HG03103 (cell line): ENCODE results near the gene PLEKHA7.
"Not testable (repeated sequence)": the region's sequence is repeated elsewhere in the genome, so short reads cannot be mapped to it uniquely, and the experiment has no call there.

ENCODE experiments used
- ATAC-seq: cut with Tn5 transposase; IDR thresholded peaks from one replicate; pipeline ENCODE4 v1.9.1; 2021; ENCODE audit warnings: low read depth; ENCODE audit not compliant: unreplicated experiment

Gene PLEKHA7

DNA sequence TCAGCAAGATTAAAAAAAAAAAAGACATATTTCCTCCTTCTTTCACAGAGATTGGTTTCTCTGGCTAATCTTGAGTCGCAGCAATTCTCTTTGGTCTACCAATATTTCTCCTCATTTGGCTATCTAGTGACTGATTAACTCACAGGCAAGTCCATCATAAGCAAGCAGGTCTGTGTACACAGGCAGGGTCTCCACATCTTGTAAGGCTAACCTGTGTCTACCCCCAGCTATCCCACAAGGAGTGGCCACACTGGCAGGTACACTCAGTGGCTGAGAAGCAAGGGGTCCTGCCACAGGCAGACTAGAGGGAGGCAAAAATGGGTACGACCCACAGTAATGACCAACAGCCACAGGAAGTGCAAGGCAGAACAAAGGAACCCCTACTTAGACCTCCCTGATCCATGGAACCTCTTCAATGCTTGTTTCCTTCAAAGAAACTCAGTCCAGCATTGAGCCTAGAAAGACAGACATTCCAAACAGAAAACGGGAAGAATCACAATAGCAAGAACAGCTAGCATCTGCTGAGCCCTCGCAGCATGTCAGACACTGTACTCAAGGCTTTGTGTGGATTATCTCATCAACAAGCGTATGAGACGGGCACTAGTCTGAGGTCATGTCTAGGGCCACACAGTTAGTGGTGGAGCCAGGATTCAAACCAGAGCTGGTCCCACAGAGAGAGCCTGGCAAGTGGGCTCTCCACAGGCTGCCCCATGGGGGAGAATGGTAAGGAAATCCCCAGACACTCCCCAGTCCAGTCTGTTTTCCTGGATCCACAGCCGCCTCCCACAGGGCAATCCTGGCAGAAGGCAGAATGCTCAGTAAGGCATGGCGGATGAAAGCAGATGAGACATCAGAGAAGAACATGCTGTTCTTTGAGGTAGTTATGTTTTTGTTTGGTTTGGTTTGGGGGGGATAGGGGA is 34.3 kb downstream of the PLEKHA7 start:
- ATAC-seq: no peak

DNA sequence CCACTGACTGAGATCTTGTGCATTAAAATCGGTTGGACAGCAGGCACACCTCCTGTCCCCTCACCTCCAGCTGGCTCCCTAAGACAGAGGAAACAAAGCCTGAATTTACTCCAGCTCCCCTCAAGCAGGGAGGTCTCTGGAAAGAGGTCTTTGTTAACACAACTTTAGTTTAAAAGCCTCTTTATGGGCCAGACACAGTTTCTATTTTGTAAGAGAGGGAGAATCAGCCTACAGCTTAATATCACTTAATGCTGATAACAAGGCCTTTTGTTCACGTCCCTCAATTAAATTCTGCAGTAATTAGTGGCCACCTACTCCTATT is 36.3 kb downstream of the PLEKHA7 start:
- ATAC-seq: no peak

- no peak for ATAC-seq
These were observed 36.8 kb downstream of the PLEKHA7 start for GRCh38 chr11:16977136-16977993.

DNA sequence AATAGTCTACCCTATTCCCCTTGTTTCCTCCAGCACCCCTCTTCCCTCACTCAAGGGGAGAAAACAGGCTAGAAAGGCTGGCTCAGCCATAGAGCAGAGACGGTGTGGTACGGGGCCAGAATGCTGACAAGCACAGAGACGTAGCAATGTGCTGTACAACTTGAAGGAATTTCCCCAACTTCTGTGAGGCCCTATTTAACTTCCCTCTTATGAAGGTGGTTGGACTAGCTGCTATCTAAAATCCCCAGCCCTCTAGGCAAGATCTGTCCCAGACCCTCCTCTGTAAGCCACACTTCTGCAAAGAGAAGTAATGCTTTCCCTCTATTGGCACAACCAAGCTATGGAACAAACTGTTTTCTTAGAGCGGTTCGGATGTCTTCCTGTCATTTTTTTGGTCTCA is 37.8 kb downstream of the PLEKHA7 start:
- no peak for ATAC-seq

- no peak for ATAC-seq
These were observed 38.3 kb downstream of the PLEKHA7 start for GRCh38 chr11:16975906-16976305.

DNA sequence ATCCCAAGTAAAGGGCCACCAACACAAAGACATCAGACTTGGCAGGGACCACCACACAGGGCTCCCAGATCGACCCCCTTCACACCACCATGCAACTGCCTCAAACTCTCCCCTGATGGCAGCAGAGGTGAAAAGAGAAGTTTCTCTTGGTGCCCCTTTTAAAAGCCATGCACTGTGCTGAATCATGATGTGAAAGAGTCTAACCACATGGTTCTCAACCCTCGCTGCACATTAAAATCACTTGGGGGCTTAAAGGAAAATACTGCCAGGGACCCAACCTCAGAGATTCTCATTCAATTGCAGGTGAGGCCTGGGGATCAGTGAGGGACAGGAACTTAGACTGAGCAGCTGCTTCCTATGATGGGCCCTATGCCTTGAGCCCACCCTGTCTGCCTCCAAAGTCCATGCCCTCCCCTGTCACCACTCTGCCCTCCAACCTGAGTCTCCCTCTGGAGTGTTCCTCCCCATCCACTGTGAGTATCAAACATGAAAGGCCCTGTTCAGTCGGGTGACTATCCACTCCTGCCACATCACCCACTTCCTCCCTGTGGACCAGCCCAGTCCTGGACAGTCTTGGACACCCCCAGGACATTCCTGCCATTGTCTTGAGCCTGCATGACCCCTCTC is 40.8 kb downstream of the PLEKHA7 start:
- ATAC-seq: no peak

- no peak for ATAC-seq
These were observed 44.9 kb downstream of the PLEKHA7 start for GRCh38 chr11:16969010-16969999.

- no peak for ATAC-seq
These were observed 46.0 kb downstream of the PLEKHA7 start for GRCh38 chr11:16968196-16968595.

DNA sequence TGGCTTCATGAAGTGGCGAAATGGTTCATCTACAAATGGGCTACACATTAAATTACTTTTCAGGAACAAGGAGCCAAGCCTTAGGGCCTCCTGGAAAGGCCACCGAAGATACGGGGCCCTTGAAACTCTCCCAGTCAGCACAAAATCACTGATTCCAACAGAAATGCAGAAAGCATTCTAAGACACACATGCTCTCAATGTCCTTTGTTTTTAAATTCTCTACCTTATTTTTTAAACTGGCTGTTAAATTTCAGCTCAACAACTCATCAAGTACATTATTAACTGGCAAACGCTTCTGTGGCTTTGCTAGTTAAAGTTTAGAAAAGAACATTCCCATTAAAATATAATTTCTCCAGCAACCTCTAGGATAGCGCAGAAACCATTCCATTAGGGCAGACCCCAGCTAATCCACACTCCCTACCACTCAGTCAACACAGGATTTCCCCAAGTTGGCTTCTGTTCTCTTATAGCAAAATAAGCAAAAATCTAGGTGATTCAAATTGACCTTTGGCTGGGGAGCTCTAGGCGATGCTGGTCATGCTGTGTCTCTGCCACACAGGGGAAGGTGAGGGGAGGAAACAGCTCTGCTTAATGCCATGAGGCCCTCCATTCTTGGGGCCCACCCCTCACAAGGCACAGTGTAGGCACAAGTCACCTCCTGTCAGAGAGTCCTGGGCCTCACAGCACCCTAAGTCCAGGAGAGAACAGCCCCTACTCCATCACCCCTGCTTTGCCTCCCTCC is 47.1 kb downstream of the PLEKHA7 start:
- ATAC-seq: no peak

DNA sequence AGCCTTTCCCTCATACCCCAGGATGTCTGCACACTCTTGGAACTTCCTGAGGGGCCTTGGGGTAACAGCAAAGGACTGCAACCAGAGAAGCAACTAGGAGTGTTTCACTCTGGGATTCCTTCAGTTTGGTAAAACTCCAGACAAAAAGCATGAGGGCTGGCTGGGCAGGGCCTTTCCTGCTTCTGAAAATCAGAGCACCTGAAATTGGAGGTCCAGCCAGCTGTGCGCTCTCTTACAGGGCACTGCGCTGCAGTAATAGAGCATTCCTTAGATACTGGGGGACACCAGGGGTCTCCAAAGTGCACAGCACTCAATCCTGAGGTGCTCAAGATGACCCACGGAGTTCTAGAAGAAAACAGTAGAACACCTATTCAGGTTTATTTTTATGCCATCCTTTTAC is 49.7 kb downstream of the PLEKHA7 start:
- no peak for ATAC-seq

- no peak for ATAC-seq
These were observed 50.8 kb downstream of the PLEKHA7 start for GRCh38 chr11:16963316-16963876.

GRCh38 chr11:16962589-16962988 is 51.6 kb downstream of the PLEKHA7 start:
- ATAC-seq: not testable (repeated sequence)

GRCh38 chr11:16962146-16962545 is 52.1 kb downstream of the PLEKHA7 start:
- ATAC-seq: no peak

GRCh38 chr11:16960250-16960649 is 54.0 kb downstream of the PLEKHA7 start:
- no peak for ATAC-seq

- no peak for ATAC-seq
These were observed 54.6 kb downstream of the PLEKHA7 start for GRCh38 chr11:16959602-16960001.

- ATAC-seq: no peak
These were observed 55.4 kb downstream of the PLEKHA7 start for GRCh38 chr11:16958833-16959232.

GRCh38 chr11:16956538-16957153 is 57.6 kb downstream of the PLEKHA7 start:
- ATAC-seq: no peak

DNA sequence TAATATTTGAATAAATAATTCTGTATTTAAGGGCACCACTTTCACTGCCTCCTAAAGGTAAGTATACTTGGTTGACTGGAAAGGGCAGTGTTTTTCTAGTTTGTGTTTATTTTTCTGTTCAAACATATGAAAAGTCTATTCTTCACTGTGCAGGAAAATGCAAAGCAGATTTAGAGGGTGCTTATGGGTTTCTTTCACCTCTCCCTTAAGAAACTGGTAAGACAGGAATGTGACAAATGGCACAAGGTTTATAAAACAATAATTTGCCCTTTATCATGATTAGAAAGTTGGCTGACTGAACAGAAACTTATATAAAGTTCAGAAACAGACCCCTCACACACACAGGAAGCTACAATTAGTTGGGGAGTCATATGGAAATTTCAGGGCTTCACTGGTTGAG is 60.6 kb downstream of the PLEKHA7 start:
- no peak for ATAC-seq
